ENCODE measurements around the gene RABL3.

RABL3 gene

DNA sequence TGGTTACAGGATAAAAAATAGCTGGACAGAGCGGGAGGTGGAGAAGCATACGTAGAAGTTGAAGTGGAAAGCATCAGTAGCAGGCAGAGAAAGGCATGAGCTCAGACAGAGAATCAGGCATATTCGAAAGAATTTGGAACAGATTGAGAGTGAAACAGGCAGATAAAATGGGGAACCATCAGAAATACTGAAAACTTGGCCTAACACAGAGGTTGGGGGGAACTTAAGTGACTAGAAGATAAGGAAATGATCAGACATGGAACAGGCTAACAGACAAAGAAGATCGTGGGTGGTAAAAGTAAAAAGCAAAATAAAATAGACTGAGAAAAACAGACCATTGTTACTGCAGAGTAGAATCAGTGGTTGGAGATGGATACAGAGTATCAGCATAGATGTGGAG lies 33.1 kb upstream of the RABL3 start:
- no peak overlapping the region for H3K4me3 ChIP-seq (ENCODE audit: low read depth, low read length)
- TF ChIP-seq, protein P1, sequence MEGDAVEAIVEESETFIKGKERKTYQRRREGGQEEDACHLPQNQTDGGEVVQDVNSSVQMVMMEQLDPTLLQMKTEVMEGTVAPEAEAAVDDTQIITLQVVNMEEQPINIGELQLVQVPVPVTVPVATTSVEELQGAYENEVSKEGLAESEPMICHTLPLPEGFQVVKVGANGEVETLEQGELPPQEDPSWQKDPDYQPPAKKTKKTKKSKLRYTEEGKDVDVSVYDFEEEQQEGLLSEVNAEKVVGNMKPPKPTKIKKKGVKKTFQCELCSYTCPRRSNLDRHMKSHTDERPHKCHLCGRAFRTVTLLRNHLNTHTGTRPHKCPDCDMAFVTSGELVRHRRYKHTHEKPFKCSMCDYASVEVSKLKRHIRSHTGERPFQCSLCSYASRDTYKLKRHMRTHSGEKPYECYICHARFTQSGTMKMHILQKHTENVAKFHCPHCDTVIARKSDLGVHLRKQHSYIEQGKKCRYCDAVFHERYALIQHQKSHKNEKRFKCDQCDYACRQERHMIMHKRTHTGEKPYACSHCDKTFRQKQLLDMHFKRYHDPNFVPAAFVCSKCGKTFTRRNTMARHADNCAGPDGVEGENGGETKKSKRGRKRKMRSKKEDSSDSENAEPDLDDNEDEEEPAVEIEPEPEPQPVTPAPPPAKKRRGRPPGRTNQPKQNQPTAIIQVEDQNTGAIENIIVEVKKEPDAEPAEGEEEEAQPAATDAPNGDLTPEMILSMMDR (IDR thresholded peaks at IDR 0.05; ENCODE audit: low read depth, low read length): no peak
- H3K27me3 ChIP-seq (ENCODE audit: insufficient read depth, low read depth, severe bottlenecking): no peaks in the 10 kb centered on the region
- no peak for DNase-seq
- H3K27ac ChIP-seq: no peak overlapping the region
- peaks cover 29% of the 10 kb centered on the region for H3K36me3 ChIP-seq
- H3K9me3 ChIP-seq (ENCODE audit: severe bottlenecking): no peaks in the 10 kb centered on the region

GRCh38 chr3:120773932-120774331 lies 31.6 kb upstream of the RABL3 start:
- H3K27me3 ChIP-seq (ENCODE audit: insufficient read depth, low read depth, severe bottlenecking): no peaks in the 10 kb centered on the region
- TF ChIP-seq, protein P1 (IDR thresholded peaks at IDR 0.05; ENCODE audit: low read depth, low read length): no peak
- H3K9me3 ChIP-seq (ENCODE audit: severe bottlenecking): no peaks in the 10 kb centered on the region
- H3K27ac ChIP-seq: no peak overlapping the region
- H3K36me3 ChIP-seq: peaks cover 26% of the 10 kb centered on the region
- DNase-seq: no peak
- H3K4me3 ChIP-seq (ENCODE audit: low read depth, low read length): no peak overlapping the region

DNA sequence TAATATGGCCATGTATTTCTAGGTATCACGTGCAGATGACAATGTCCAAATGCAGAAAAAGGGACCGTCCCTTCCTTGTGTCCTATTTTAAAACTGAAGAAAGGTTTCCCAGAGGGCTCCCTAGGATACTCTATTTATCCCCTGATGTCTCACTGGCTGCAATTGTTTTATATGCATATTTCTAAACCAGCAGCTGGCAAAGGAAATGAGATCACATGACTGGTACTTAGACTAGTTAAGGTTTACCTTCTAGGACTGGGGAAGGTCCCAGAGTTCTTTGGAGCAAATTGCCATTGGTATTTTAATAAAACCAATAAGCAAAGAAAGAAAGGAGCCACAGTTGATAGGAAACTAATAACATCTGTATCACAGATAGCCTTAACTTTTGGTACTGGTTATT lies 29.8 kb upstream of the RABL3 start:
- TF ChIP-seq, protein P1 (IDR thresholded peaks at IDR 0.05; ENCODE audit: low read depth, low read length): no peak
- H3K36me3 ChIP-seq: peaks cover 23% of the 10 kb centered on the region

DNA sequence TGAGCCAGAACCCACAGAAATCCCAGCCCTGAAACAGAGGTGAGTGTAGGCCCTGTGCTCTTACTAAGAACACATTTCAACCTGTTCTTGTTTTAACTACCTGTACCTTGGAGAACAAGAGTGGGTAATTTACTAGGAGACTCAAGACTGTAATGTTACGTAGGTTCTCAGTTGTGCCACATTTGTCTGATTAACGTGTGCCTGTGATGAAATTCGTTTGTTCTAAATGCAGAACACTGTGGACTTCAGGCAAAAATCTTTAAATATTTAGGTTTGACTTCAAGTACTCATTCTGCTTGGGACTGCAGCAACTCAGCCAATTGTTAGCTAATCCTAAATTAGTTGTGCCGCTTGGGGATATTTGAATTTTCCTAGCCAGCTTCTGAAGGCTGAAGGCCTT lies 28.6 kb upstream of the RABL3 start:
- Histone ChIP-seq H3K27ac (no peak overlapping the region), H3K9me3 (ENCODE audit: severe bottlenecking) (no peaks in the 10 kb centered on the region), H3K27me3 (ENCODE audit: insufficient read depth, low read depth, severe bottlenecking) (no peaks in the 10 kb centered on the region), H3K4me3 (ENCODE audit: low read depth, low read length) (no peak overlapping the region), H3K36me3 (peaks cover 15% of the 10 kb centered on the region)
- no peak for DNase-seq
- TF ChIP-seq, protein P1 (IDR thresholded peaks at IDR 0.05; ENCODE audit: low read depth, low read length): no peak

More for the DNA sequence above, 29.8 kb upstream of the RABL3 start:
- Histone ChIP-seq H3K27ac (no peak overlapping the region), H3K4me3 (ENCODE audit: low read depth, low read length) (no peak overlapping the region), H3K9me3 (ENCODE audit: severe bottlenecking) (no peaks in the 10 kb centered on the region), H3K27me3 (ENCODE audit: insufficient read depth, low read depth, severe bottlenecking) (no peaks in the 10 kb centered on the region)
- no peak for DNase-seq

- TF ChIP-seq, protein P1 (IDR thresholded peaks at IDR 0.05; ENCODE audit: low read depth, low read length): no peak
- no peak for DNase-seq
- no peaks in the 10 kb centered on the region for H3K9me3 ChIP-seq (ENCODE audit: severe bottlenecking)
- no peak overlapping the region for H3K4me3 ChIP-seq (ENCODE audit: low read depth, low read length)
- no peak overlapping the region for H3K27ac ChIP-seq
- H3K27me3 ChIP-seq (ENCODE audit: insufficient read depth, low read depth, severe bottlenecking): no peaks in the 10 kb centered on the region
- H3K36me3 ChIP-seq: peaks cover 15% of the 10 kb centered on the region
These were observed 27.1 kb upstream of the RABL3 start for GRCh38 chr3:120769436-120769835.

GRCh38 chr3:120767106-120767505 lies 24.8 kb upstream of the RABL3 start:
- H3K4me3 ChIP-seq (ENCODE audit: low read depth, low read length): no peak overlapping the region
- no peak overlapping the region for H3K27ac ChIP-seq
- H3K27me3 ChIP-seq (ENCODE audit: insufficient read depth, low read depth, severe bottlenecking): no peaks in the 10 kb centered on the region
- TF ChIP-seq, protein P1 (IDR thresholded peaks at IDR 0.05; ENCODE audit: low read depth, low read length): no peak
- DNase-seq: no peak
- H3K9me3 ChIP-seq (ENCODE audit: severe bottlenecking): no peaks in the 10 kb centered on the region
- peaks cover 12% of the 10 kb centered on the region for H3K36me3 ChIP-seq

All from WERI-Rb-1 (cell line).